ENCODE results near the gene ZNF619.

Gene ZNF619

DNA sequence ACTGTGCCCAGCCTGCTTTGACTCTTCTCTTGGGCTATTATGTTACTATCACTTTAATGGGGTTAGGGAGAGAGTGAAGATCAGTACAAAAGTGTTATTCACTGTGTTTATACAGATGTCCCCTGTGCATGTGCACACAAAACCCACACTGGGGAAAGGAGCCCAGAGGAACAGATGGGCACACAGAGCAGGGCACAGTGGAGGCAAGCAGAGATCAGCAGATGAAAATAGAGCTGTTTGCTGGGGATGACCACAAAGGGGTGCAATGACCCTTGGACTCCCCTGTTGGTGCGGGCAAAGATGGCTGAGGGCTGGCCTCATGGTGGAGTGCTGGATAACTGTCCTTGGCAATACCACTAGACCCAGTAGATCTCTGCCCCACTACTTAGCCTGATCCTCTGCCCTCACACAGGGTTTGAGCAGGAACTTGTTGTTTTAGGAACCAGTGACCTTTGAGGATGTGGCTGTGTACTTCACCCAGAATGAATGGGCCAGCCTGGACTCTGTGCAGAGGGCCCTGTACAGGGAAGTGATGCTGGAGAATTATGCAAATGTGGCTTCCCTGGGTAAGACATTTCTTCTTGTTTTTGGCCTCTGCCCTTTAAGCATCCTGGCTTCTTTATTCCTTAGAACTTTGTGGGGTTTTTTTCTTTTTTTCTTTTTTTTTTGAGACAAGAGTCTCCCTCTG lies 34.3 kb downstream of the ZNF619 start:
- Histone ChIP-seq H4K20me1 (no peaks in the 10 kb centered on the region), H3K9ac (no peak overlapping the region), H3K4me1 (no peaks in the 10 kb centered on the region), H3K4me2 (no peak overlapping the region), H3K4me3 (no peak overlapping the region), H3K9me3 (replicated peaks in 1 of 11) (no peaks in the 10 kb centered on the region; a peak in 1 of 22 replicates), H3K27me3 (peaks cover 0 to 7% (median 0%) of the 10 kb centered on the region in 11 experiments; a peak in 4 of 22 replicates), H3K36me3 (no peaks in the 10 kb centered on the region; a peak in 1 of 22 replicates), H3K27ac (no peak overlapping the region)
- no peak for TF ChIP-seq Cebpa-rat (IDR thresholded peaks at IDR 0.05)

DNA sequence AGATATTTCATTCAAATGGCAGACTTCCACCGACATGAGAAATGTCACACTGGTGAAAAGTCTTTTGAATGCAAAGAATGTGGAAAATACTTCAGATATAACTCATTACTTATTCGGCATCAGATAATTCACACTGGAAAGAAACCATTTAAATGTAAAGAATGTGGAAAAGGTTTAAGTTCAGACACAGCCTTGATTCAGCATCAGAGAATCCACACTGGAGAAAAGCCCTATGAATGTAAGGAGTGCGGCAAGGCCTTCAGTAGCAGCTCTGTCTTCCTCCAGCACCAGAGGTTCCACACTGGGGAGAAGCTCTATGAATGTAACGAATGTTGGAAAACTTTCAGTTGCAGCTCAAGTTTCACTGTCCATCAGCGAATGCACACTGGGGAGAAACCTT lies 39.3 kb downstream of the ZNF619 start:
- no peaks in the 10 kb centered on the region; a peak in 1 of 22 replicates for H3K9me3 ChIP-seq (replicated peaks in 1 of 11)
- no peak overlapping the region for H3K4me3 ChIP-seq
- H3K27me3 ChIP-seq, result no peaks in the 10 kb centered on the region
- no peaks in the 10 kb centered on the region for H3K4me1 ChIP-seq
- no peak for TF ChIP-seq Cebpa-rat (IDR thresholded peaks at IDR 0.05)
- H3K36me3 ChIP-seq, result no peaks in the 10 kb centered on the region; a peak in 1 of 22 replicates
- no peaks in the 10 kb centered on the region for H4K20me1 ChIP-seq
- H3K9ac ChIP-seq, result no peak overlapping the region
- H3K4me2 ChIP-seq, result no peak overlapping the region
- H3K27ac ChIP-seq, result no peak overlapping the region

DNA sequence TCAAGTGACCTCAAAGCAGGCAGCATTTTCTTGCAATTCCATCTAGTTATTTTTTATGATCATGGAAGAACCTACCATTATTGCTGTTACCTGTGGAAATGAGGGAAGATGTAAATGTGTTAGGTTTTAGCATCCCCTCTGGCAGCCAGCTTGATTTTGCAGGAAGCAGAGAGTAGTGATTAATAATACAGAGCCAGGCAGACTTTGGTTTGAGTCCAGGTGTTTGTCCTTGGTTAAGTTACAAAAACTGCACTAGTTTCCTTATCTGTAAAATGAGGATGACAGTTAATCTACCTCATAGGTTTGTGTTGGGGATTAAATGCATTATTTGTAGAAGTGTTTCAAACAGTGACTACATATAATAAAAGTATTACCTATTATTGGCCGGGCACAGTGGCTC lies 41.1 kb downstream of the ZNF619 start:
- Histone ChIP-seq H4K20me1 (no peaks in the 10 kb centered on the region), H3K4me1 (no peaks in the 10 kb centered on the region), H3K36me3 (no peaks in the 10 kb centered on the region; a peak in 1 of 22 replicates), H3K4me2 (no peak overlapping the region), H3K9me3 (replicated peaks in 1 of 11) (no peaks in the 10 kb centered on the region; a peak in 1 of 22 replicates), H3K4me3 (no peak overlapping the region), H3K27me3 (no peaks in the 10 kb centered on the region), H3K9ac (no peak overlapping the region), H3K27ac (no peak overlapping the region)
- TF ChIP-seq Cebpa-rat (IDR thresholded peaks at IDR 0.05), result no peak

DNA sequence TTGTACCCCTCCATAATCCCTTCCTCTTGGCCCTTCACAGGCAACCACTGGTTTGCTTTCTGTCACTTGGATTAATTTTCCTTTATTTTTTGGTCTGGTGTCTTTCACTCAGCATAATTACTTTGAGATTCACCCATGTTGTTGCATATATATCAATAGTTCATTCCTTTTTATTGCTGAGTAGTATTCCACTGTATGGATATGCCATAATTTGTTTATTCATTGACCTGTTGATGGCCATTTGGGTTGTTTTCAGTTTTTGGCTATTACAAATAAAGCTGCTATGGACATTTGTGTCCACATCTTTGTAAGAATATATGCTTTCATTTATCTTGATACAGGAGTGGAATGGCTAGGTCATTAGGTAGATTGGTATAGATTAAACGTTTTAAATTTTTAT lies 41.9 kb downstream of the ZNF619 start:
- no peaks in the 10 kb centered on the region for H4K20me1 ChIP-seq
- no peaks in the 10 kb centered on the region; a peak in 1 of 22 replicates for H3K36me3 ChIP-seq
- H3K4me1 ChIP-seq, result peaks cover 0 to 4% (median under 1%) of the 10 kb centered on the region in 10 experiments; a peak in 2 of 20 replicates
- TF ChIP-seq Cebpa-rat (IDR thresholded peaks at IDR 0.05), result no peak
- H3K9me3 ChIP-seq (replicated peaks in 1 of 11), result no peaks in the 10 kb centered on the region; a peak in 1 of 22 replicates
- no peak overlapping the region for H3K4me3 ChIP-seq
- H3K27me3 ChIP-seq, result no peaks in the 10 kb centered on the region
- H3K4me2 ChIP-seq, result no peak overlapping the region
- H3K9ac ChIP-seq, result no peak overlapping the region
- H3K27ac ChIP-seq, result no peak overlapping the region

DNA sequence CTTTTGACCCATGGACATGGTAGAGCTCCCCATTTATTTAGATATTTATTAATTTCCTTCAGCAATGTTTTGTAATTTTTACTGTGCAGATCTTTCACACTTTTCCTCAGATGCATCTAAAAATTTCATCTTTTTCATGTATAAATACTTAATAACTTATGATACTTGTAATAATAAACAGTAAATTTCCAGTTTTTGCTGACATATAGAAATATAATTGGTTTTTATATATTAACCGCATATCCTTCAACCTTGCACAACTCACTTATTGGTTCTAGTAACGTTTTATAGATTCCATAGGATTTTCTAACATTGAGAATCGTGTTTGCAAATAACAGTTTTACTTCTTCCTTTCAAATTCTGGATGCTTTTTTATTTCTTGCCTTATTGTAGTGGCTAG lies 44.3 kb downstream of the ZNF619 start:
- no peak overlapping the region for H3K4me2 ChIP-seq
- no peaks in the 10 kb centered on the region; a peak in 1 of 22 replicates for H3K9me3 ChIP-seq (replicated peaks in 1 of 11)
- H3K4me1 ChIP-seq, result peaks cover 16 to 24% (median 18%) of the 10 kb centered on the region in 10 experiments
- H3K27me3 ChIP-seq, result no peaks in the 10 kb centered on the region
- no peaks in the 10 kb centered on the region for H4K20me1 ChIP-seq
- no peak overlapping the region for H3K9ac ChIP-seq
- H3K36me3 ChIP-seq, result peaks cover 0 to 4% (median 0%) of the 10 kb centered on the region in 11 experiments; a peak in 2 of 22 replicates
- H3K27ac ChIP-seq, result no peak overlapping the region
- no peak for TF ChIP-seq Cebpa-rat (IDR thresholded peaks at IDR 0.05)
- H3K4me3 ChIP-seq, result no peak overlapping the region

DNA sequence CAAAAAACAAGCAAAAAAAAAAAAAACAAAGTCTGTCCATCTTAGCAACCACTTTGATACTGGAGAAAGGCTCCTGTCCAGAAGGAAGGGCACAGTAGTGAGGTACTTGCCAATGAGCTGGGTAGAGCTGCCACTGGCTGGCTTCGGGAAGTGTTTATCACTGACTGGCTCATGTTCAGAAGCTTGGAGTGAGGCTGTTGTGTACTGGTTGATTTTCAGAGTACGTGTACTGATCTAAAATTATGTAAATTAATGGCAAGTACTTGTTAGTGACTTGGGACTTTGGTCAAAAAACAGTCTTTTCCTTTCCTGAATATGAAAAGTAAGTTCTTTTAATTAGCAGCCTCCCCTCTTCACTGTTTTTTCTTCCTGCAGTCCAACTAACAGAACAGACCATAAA lies 46.9 kb downstream of the ZNF619 start:
- Histone ChIP-seq H3K36me3 (peaks cover 5 to 26% (median 13%) of the 10 kb centered on the region in 11 experiments; a peak in 18 of 22 replicates), H3K27ac (peak overlapping the region in 1 of 11 experiments; percentile 91; a peak in 1 of 22 replicates), H3K27me3 (no peaks in the 10 kb centered on the region), H3K4me1 (peaks cover 17 to 24% (median 19%) of the 10 kb centered on the region in 10 experiments), H4K20me1 (no peaks in the 10 kb centered on the region), H3K9me3 (replicated peaks in 1 of 11) (peaks cover 0 to 3% (median 0%) of the 10 kb centered on the region in 11 experiments; a peak in 2 of 22 replicates), H3K4me2 (peak overlapping the region in 8 of 11 experiments; percentile 76 to 95 (median 91); a peak in 8 of 22 replicates), H3K9ac (peak overlapping the region in 1 of 11 experiments; percentile 93; a peak in 1 of 22 replicates), H3K4me3 (peak overlapping the region in 1 of 10 experiments; percentile 77; a peak in 1 of 20 replicates)
- TF ChIP-seq Cebpa-rat (IDR thresholded peaks at IDR 0.05), result no peak

DNA sequence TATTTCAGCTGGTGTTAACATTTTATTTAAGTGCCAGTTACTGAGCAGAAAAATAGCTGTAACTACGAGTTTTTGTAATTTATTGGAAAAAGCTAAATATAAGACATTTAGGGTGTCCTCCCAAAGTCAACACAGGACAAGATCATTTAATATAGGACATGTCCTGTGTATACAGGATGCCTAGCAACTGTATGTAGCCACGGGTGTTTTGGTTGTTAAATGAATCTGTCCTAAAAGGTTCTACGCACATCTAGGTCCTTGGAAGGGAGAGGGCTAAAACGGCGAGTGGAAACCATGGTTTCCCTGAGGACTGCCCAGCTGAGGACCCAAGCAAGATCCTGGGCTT lies 47.3 kb downstream of the ZNF619 start:
- peak overlapping the region; percentile 67 to 82 (median 76) for H3K4me3 ChIP-seq
- TF ChIP-seq Cebpa-rat (IDR thresholded peaks at IDR 0.05), result no peak
- H3K27ac ChIP-seq, result peak overlapping the region; percentile 79 to 95 (median 92); a peak in 21 of 22 replicates
- H4K20me1 ChIP-seq, result no peaks in the 10 kb centered on the region
- peak overlapping the region; percentile 77 to 94 (median 90) for H3K9ac ChIP-seq
- peak overlapping the region; percentile 76 to 95 (median 94) for H3K4me2 ChIP-seq
- no peaks in the 10 kb centered on the region for H3K27me3 ChIP-seq
- H3K36me3 ChIP-seq, result peaks cover 8 to 30% (median 17%) of the 10 kb centered on the region in 11 experiments; a peak in 20 of 22 replicates
- H3K4me1 ChIP-seq, result peaks cover 18 to 24% (median 20%) of the 10 kb centered on the region in 10 experiments
- H3K9me3 ChIP-seq (replicated peaks in 1 of 11), result peaks cover 0 to 3% (median 0%) of the 10 kb centered on the region in 11 experiments; a peak in 2 of 22 replicates

DNA sequence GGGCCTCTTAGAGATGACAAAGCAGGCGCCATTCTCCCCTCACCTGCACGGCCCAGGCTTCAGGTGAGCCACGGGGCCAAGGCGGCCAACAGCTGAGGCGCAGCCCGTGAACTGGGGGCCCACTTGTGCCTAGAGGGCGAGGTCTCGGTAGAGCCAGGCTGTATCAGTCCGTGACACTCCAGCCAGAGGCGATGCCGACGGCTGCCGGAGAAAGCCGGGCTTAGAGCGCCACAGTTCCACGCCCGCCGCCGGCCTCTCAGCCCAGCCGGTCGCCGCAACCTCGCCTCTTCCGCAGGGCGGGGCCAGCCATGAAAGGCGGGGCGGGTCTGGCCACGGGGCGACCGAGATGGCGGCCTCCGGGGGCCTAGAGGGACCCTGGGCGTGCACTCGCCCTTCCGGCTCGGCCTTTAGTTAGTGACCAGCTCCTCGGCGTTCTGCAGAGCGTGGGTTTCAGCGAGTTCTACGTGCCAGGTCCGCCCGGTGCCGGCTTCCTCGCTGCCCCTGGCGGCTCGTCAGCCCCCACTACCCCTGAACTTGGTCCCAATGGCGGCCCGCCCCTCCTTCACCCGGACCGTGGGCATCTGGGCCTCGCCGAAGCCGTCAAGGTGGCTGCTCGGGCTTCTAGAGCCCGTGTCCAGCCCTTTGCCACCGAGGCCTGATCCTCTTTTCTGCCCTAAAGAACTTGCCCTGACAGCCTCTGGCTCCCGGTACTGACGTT lies 47.8 kb downstream of the ZNF619 start, which contains the start of gene ZNF621:
TSS of gene ZNF621 (plus strand) at position 393 of the 718 bp plus-strand sequence. CDS start 881 bp downstream, outside the sequence.
- Histone ChIP-seq H3K4me3 (peak within 1 kb of the TSS; percentile 67 to 82 (median 76)), H3K36me3 (peaks cover 13 to 35% (median 23%) of the 10 kb centered on the region in 11 experiments; a peak in 21 of 22 replicates), H3K9ac (peak within 1 kb of the TSS; percentile 77 to 94 (median 90)), H3K4me2 (peak within 1 kb of the TSS; percentile 76 to 95 (median 94)), H3K9me3 (replicated peaks in 1 of 11) (peaks cover 0 to 3% (median 0%) of the 10 kb centered on the region in 11 experiments; a peak in 1 of 22 replicates), H4K20me1 (no peaks in the 10 kb centered on the region), H3K27me3 (no peaks in the 10 kb centered on the region), H3K27ac (peak within 1 kb of the TSS; percentile 79 to 95 (median 92)), H3K4me1 (peaks cover 18 to 24% (median 20%) of the 10 kb centered on the region in 10 experiments)
- TF ChIP-seq Cebpa-rat (IDR thresholded peaks at IDR 0.05), result no peak

DNA sequence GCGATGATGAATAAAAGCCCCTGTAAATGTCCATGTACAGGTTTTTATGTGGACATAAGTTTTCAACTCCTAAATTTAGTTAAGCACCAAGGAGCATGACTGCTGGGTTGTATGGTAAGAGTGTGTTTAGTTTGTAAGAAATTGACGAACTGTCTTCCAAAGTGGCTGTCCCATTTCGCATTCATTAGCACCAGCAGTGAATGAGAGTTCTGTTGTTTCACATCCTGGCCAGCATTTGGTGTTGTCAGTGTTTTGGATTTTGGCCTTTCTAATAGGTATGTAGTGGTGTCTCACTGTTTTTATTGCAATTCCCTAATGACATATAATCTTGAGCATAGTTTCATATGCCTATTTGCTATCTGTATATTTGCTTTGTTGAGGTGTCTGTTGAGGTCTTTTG lies 51.5 kb downstream of the ZNF619 start:
- Histone ChIP-seq H3K27me3 (no peaks in the 10 kb centered on the region), H3K27ac (no peak overlapping the region), H3K4me3 (no peak overlapping the region), H3K4me1 (peaks cover 18 to 24% (median 20%) of the 10 kb centered on the region in 10 experiments), H3K4me2 (no peak overlapping the region), H3K9me3 (replicated peaks in 1 of 11) (peaks cover 23 to 36% (median 26%) of the 10 kb centered on the region in 11 experiments), H3K9ac (no peak overlapping the region), H4K20me1 (no peaks in the 10 kb centered on the region), H3K36me3 (peaks cover 50 to 72% (median 60%) of the 10 kb centered on the region in 11 experiments)
- no peak for TF ChIP-seq Cebpa-rat (IDR thresholded peaks at IDR 0.05)

Data from BLaER1 treated with 17β-estradiol and CSF1 and Interleukin-3, amounts not matched to agents 10 nM and 100 nM (cell line).